Measurements from ENCODE around the gene GTF2A1L.

DNA sequence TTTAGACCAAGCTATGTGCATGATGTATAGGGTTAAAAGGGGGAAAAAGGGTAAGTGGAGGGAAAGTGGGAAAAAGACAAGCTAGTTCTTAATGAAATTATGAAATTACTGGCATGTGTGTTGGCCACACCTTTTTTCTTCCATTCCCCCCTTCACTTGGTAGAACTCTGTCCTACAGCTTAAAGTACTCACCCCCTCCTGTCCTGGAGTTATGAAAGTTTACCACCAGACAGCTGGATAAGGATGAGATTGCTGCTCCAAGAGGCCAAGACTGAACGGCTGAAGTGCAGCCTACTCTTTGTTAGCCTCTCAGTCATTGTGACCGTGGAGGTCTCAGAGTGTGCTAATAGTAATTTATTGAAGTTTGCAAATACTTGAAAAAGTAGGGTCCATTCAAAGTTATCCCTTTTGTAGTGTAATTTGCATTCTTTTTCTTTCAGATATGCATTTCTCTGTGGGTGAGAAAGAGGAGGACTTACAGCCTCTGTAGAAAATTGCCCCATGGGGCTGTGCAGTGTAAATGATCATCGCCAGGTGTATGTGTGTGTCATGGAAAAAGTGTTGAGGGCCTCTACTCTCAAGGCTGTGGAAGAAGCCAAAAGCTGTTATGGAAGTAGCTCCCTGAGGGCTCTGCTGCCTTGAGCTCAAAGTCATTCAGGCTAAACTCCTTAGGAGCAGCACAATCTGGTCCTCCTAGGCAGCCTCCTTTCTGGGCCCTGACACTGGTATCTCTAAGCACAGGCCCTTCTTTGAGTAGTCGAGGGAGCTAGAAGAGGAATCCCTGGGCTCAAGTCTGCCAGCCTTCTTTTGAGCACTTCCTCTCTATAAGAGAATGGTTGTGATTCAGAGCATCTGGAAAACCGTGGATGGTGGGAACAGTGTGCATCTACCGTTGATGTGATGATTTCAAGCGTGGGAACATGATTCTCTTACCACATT is 91.7 kb downstream of the GTF2A1L start:
- TF ChIP-seq, protein P1, sequence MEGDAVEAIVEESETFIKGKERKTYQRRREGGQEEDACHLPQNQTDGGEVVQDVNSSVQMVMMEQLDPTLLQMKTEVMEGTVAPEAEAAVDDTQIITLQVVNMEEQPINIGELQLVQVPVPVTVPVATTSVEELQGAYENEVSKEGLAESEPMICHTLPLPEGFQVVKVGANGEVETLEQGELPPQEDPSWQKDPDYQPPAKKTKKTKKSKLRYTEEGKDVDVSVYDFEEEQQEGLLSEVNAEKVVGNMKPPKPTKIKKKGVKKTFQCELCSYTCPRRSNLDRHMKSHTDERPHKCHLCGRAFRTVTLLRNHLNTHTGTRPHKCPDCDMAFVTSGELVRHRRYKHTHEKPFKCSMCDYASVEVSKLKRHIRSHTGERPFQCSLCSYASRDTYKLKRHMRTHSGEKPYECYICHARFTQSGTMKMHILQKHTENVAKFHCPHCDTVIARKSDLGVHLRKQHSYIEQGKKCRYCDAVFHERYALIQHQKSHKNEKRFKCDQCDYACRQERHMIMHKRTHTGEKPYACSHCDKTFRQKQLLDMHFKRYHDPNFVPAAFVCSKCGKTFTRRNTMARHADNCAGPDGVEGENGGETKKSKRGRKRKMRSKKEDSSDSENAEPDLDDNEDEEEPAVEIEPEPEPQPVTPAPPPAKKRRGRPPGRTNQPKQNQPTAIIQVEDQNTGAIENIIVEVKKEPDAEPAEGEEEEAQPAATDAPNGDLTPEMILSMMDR (IDR thresholded peaks at IDR 0.05) = no peak
- TF ChIP-seq POLR2A (IDR thresholded peaks at IDR 0.05) = no peak
